Retina (tissue), 1 donor: ENCODE data around the gene STMND1.

Source experiments
- DNase-seq: peaks from one replicate; pipeline ENCODE4 v3.0.0-alpha.2; 2016

STMND1 gene

GRCh38 chr6:17167327-17167979 is 65.6 kb downstream of the STMND1 start:
- DNase-seq: peak; percentile 29

GRCh38 chr6:17169291-17169690 is 67.4 kb downstream of the STMND1 start:
- DNase-seq: no peak

GRCh38 chr6:17169711-17170110 is 67.9 kb downstream of the STMND1 start:
- no peak for DNase-seq

GRCh38 chr6:17172836-17173470 is 71.1 kb downstream of the STMND1 start:
- DNase-seq: no peak

GRCh38 chr6:17178326-17178725 is 76.5 kb downstream of the STMND1 start:
- DNase-seq: no peak

GRCh38 chr6:17178754-17179529 is 77.1 kb downstream of the STMND1 start:
- no peak for DNase-seq

- DNase-seq: no peak
These were observed 77.8 kb downstream of the STMND1 start for GRCh38 chr6:17179530-17180073.
